ENCODE measurements around the gene CTSS.
"Not testable (repeated sequence)": the region's sequence is repeated elsewhere in the genome, so short reads cannot be mapped to it uniquely, and the experiment has no call there.

CTSS gene

DNA sequence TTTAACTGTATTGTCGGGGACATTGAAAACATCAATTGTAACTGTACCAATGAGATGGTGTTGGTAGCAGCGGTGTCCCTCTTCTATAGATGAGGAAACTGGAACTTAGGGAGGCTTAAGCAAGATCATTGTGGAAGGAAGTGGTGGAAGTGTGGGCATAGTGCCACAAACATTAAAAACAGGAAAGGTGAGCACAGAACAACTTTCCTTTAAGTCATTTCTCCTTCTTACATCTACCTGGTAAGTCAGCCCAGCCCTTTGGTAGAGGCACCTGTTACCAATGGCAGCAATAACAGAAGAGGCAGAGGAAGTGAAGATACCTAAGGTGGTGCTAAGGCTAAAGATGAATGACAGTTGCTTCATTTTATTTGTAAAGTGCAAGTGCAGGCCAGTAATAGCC lies 12.0 kb upstream of the CTSS start:
- TF ChIP-seq, protein P1, sequence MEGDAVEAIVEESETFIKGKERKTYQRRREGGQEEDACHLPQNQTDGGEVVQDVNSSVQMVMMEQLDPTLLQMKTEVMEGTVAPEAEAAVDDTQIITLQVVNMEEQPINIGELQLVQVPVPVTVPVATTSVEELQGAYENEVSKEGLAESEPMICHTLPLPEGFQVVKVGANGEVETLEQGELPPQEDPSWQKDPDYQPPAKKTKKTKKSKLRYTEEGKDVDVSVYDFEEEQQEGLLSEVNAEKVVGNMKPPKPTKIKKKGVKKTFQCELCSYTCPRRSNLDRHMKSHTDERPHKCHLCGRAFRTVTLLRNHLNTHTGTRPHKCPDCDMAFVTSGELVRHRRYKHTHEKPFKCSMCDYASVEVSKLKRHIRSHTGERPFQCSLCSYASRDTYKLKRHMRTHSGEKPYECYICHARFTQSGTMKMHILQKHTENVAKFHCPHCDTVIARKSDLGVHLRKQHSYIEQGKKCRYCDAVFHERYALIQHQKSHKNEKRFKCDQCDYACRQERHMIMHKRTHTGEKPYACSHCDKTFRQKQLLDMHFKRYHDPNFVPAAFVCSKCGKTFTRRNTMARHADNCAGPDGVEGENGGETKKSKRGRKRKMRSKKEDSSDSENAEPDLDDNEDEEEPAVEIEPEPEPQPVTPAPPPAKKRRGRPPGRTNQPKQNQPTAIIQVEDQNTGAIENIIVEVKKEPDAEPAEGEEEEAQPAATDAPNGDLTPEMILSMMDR (IDR thresholded peaks at IDR 0.05; ENCODE audit: borderline replicate concordance, insufficient read depth, low read depth, low read length), result no peak
- H3K4me3 ChIP-seq (ENCODE audit: low read depth, low read length), result no peak overlapping the region

DNA sequence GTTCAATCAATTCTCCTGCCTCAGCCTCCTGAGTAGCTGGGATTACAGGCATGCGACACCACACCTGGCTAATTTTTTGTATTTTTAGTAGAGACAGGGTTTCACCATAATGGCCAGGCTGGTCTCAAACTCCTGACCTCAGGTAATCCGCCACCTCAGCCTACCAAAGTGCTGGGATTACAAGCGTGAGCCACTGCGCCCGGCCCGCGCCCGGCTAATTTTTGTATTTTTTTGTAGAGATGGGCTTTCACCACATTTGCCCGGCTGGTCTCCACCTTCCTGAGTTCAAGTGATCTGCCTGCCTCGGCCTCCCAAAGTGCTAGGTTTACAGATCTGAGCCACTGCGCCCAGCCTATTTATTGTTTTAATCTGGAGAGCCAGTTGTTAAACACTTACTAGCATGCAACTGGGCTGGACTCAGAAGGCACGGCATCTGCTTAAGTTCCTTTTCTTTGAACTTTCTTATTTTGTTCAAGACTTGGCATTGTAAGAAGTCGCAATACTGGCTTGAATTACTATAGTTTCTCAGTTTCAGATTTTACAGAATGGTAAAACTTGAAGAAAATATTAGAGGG lies 10.4 kb upstream of the CTSS start:
- H3K4me3 ChIP-seq (ENCODE audit: low read depth, low read length), result not testable (repeated sequence)

DNA sequence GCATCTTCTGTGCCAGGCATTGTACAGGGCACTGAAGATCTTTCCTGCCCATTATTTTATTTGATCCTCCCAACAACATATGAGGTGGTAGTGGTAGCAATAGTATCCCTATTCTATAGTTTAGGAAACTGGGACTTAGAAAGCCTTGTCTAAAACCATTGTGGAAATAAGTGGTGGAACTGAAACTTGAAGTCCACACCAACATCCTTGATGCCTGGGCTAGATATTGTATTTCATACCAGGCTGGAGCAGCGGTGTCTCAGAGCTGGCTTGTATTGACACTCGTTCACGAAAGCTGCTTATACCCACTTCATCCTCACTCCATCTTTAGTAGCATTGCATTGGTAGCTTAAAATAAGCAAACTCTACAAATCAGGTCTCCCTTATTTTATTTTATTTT lies 9.7 kb upstream of the CTSS start:
- no peak overlapping the region for H3K4me3 ChIP-seq (ENCODE audit: low read depth, low read length)
- TF ChIP-seq, protein P1 (IDR thresholded peaks at IDR 0.05; ENCODE audit: borderline replicate concordance, insufficient read depth, low read depth, low read length), result no peak

DNA sequence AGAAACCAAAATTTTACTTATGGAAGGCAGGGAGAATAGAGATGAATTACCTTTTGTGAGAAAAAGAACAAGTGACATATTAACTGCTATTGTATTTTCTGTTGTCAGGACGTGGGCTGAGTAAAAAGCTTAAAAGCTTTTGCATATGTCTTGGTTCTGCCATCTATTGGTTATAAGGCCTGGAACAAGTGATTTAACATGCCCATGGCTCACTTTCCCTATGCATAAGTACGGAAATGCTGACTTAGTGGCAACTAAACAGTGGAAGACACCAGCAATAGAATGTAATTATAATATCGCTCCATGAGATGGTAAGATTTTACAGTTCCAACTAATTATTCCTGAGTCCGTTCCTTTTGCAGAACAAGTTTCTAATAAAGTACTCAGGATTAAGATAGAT lies 6.7 kb upstream of the CTSS start:
- TF ChIP-seq, protein P1 (IDR thresholded peaks at IDR 0.05; ENCODE audit: borderline replicate concordance, insufficient read depth, low read depth, low read length), result no peak
- H3K4me3 ChIP-seq (ENCODE audit: low read depth, low read length), result no peak overlapping the region

DNA sequence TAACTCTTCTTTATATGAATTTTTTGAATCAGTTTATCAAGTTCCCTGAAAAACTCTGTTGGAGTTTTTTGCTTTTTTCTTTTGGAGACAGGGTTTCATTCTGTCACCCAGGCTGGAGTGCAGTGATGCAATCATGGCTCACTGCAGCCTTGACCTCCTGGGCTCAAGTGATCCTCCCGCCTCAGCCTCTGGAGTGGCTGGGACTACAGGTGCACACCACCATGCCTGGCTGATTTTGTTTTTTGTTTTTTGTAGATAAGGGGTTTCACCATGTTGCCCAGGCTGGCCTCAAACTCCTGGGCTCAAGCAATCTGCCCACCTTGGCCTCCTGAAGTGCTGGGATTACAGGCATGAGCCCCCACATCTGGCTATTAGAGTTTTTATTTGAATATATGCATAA lies 2.1 kb upstream of the CTSS start:
- not testable (repeated sequence) for H3K4me3 ChIP-seq (ENCODE audit: low read depth, low read length)

DNA sequence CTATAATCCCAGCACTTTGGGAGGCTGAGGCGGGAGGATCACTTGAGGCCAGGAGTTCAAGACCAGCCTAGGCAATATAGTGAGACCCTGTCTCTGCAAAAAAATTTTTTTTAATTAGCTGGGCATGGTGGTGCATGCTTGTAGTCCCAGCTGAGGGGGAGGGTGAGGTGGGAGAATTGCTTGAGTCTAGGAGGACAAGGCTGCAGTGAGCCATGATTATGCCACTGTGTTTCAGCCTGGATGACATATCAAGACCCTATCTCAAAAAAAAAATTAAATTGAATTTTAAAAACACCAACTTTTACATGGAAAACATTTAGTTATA lies 361 bp upstream of the CTSS start:
- not testable (repeated sequence) for H3K4me3 ChIP-seq (ENCODE audit: low read depth, low read length)

DNA sequence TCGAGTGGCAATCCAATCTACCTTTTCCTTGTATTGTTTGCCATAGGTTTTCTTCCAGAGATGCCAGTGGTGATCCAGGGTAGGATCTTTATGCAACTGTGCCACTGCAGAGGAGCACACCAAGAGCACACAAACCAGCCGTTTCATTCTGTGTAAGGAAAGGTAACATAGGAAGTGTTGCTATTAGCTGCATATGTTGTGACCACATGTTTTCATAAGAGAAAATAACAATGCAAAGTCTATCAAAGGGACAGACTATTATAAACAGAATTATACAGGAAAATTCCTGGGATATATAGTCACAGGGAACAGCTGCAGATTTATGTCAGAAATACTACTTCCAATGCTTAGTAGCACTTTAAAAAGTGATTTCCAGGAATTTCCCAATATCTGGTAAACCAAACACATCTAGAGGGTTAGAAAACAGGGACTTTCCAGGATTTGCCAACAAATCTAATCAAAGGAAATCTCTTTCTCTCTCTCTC lies 919 bp downstream of the CTSS start:
- TF ChIP-seq, protein P1 (IDR thresholded peaks at IDR 0.05; ENCODE audit: borderline replicate concordance, insufficient read depth, low read depth, low read length), result no peak
- H3K4me3 ChIP-seq (ENCODE audit: low read depth, low read length), result peak overlapping the region; percentile 57

DNA sequence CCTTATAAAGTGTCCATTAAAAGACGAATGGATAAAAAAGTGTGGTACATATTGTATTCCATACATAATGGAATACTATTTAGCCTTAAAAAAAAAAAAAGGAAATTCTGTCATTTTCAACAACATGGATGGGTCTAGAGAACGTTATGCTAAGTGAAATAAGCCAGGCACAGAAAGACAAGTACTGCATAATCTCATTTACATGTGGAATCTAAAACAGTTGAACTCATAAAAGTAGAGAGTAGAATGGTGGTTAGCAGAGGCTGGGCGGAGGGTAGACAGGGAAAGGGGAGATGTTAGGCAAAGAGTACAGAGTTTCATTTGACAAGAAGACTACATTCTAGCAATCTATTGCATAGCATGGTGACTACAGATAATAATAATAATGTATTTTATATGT lies 2.6 kb downstream of the CTSS start:
- TF ChIP-seq, protein P1 (IDR thresholded peaks at IDR 0.05; ENCODE audit: borderline replicate concordance, insufficient read depth, low read depth, low read length), result no peak
- H3K4me3 ChIP-seq (ENCODE audit: low read depth, low read length), result peak overlapping the region; percentile 6

DNA sequence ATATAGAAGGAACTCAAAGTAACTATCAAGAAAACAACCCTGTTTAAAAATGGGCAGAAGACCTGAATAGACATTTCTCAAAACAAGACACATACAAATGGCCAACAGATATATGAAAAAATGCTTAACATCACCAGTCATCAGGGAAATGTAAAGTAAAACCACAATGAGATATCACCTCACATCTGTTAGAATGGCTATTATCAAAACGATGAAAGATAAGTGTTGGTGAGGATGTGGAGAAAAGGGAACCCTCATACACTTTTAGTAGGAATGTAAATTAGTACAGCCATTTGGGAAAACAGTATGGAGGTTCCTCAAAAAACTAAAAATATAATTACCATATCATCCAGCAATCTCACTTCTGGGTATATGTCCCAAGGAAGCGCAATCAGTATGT lies 3.0 kb downstream of the CTSS start:
- TF ChIP-seq, protein P1 (IDR thresholded peaks at IDR 0.05; ENCODE audit: borderline replicate concordance, insufficient read depth, low read depth, low read length), result no peak
- H3K4me3 ChIP-seq (ENCODE audit: low read depth, low read length), result no peak overlapping the region
